Left ventricle myocardium inferior (tissue), 1 donor: ENCODE measurements around the gene CILP2. TPM values are rescaled to one million over a fixed set of nuclear protein-coding genes. Genes with fewer than 3 reads are reported as not detected.

Source experiments
- DNase-seq: peaks from one replicate; pipeline ENCODE4 v3.0.0-alpha.2; 2020
- H3K27ac ChIP-seq: fragments of 200-600 bp; replicated peaks from 2 replicates; pipeline ENCODE4 v1.8.0; 2021
- H3K27me3 ChIP-seq: fragments of 200-600 bp; 2 replicates; pipeline ENCODE4 v1.8.0; 2021; ENCODE audit warnings: low read depth
- H3K36me3 ChIP-seq: fragments of 200-600 bp; 2 replicates; pipeline ENCODE4 v1.8.0; 2021
- H3K4me1 ChIP-seq: fragments of 200-600 bp; 2 replicates; pipeline ENCODE4 v1.8.0; 2021
- H3K4me3 ChIP-seq: fragments of 200-600 bp; 2 replicates; pipeline ENCODE4 v1.8.0; 2021; ENCODE audit warnings: mild to moderate bottlenecking, moderate library complexity
- H3K9me3 ChIP-seq: fragments of 200-600 bp; replicated peaks from 2 replicates; pipeline ENCODE4 v1.8.0; 2021
- CTCF ChIP-seq: fragments of 200-600 bp; IDR thresholded peaks from 2 replicates; pipeline ENCODE4 v1.8.0; 2021; ENCODE audit warnings: antibody characterized with exemption, mild to moderate bottlenecking, borderline replicate concordance
- intact Hi-C: fragments of 100-400 bp; cut with micrococcal nuclease; formaldehyde crosslinking; loops from one replicate; pipeline ENCODE4 v1.11.0; 2022
- total RNA-seq: library from RNA; stranded (reverse); fragmentation: NEBNext Ultra II Directional; extraction: Animal tissue kit (Norgen Biotek cat#: 25700); gene quantifications from one replicate; pipeline ENCODE4 v1.2.1, GENCODE V29; 2021
- donor health status: DM: no; HTN: yes; CAD: no; lungs with severe emphysema.

The CILP2 gene
- total RNA-seq, 1 donor from 2014 or later: 0.08 TPM

- H3K27ac ChIP-seq: no peak overlapping the region
- peaks cover 57% of the 10 kb centered on the region for H3K4me1 ChIP-seq
- TF ChIP-seq CTCF: no peak
- no peaks in the 10 kb centered on the region for H3K27me3 ChIP-seq
- DNase-seq: no peak
- H3K36me3 ChIP-seq: peaks cover 38% of the 10 kb centered on the region
- no peak overlapping the region for H3K4me3 ChIP-seq
- no peaks in the 10 kb centered on the region for H3K9me3 ChIP-seq
- intact Hi-C loops: no loop called here
These were observed 12.3 kb upstream of the CILP2 start for GRCh38 chr19:19525611-19526380.

- TF ChIP-seq CTCF: no peak
- peaks cover 54% of the 10 kb centered on the region for H3K4me1 ChIP-seq
- peaks cover 36% of the 10 kb centered on the region for H3K36me3 ChIP-seq
- H3K4me3 ChIP-seq: no peak overlapping the region
- DNase-seq: no peak
- intact Hi-C loops: no loop called here
- no peaks in the 10 kb centered on the region for H3K9me3 ChIP-seq
- no peaks in the 10 kb centered on the region for H3K27me3 ChIP-seq
- H3K27ac ChIP-seq: no peak overlapping the region
These were observed 11.3 kb upstream of the CILP2 start for GRCh38 chr19:19526581-19527370.

GRCh38 chr19:19527371-19527656 lies 10.8 kb upstream of the CILP2 start:
- intact Hi-C loops: no loop called here
- Histone ChIP-seq H3K4me1 (peaks cover 59% of the 10 kb centered on the region), H3K27ac (no peak overlapping the region), H3K27me3 (no peaks in the 10 kb centered on the region), H3K9me3 (no peaks in the 10 kb centered on the region), H3K4me3 (no peak overlapping the region), H3K36me3 (peaks cover 36% of the 10 kb centered on the region)
- no peak for TF ChIP-seq CTCF
- DNase-seq: no peak

- intact Hi-C loops: no loop called here
- H3K4me3 ChIP-seq: no peak overlapping the region
- H3K36me3 ChIP-seq: peaks cover 36% of the 10 kb centered on the region
- H3K9me3 ChIP-seq: no peaks in the 10 kb centered on the region
- peaks cover 57% of the 10 kb centered on the region for H3K4me1 ChIP-seq
- TF ChIP-seq CTCF: no peak
- DNase-seq: no peak
- H3K27me3 ChIP-seq: no peaks in the 10 kb centered on the region
- H3K27ac ChIP-seq: no peak overlapping the region
These were observed 10.1 kb upstream of the CILP2 start for GRCh38 chr19:19527674-19528625.

- Histone ChIP-seq H3K4me1 (peaks cover 54% of the 10 kb centered on the region), H3K27me3 (no peaks in the 10 kb centered on the region), H3K9me3 (no peaks in the 10 kb centered on the region), H3K27ac (no peak within 1 kb of the TSS), H3K4me3 (peak within 1 kb of the TSS; percentile 40), H3K36me3 (peaks cover 32% of the 10 kb centered on the region)
- no peak for TF ChIP-seq CTCF
- no peak for DNase-seq
- intact Hi-C loops: no loop called here
These were observed 9.2 kb upstream of the CILP2 start, which contains the start of gene YJEFN3 for GRCh38 chr19:19528721-19529490. YJEFN3 (plus strand) TSS chr19:19528911; CDS start chr19:19528933, 22 bp downstream.
